Ascending aorta (tissue), 2 donors: ENCODE data around the gene ENDOV. TPM values are rescaled to one million over a fixed set of nuclear protein-coding genes. Genes with fewer than 3 reads are reported as not detected.

Source experiments
- DNase-seq, 2 donors: peaks; one replicate each; pipeline ENCODE4 v3.0.0-alpha.2; 2019; ENCODE audit warnings: low spot score in 2 of 2
- H3K27ac ChIP-seq, 2 donors: fragments of 200-600 bp; sonication (generic); one replicate each; pipeline ENCODE4 v1.5.1; 2016 to 2017; ENCODE audit warnings: mild to moderate bottlenecking in 1 of 2
- H3K27me3 ChIP-seq: fragments of 200-600 bp; sonication (generic); one replicate; pipeline ENCODE4 v1.5.1; 2017
- H3K36me3 ChIP-seq, 2 donors: fragments of 200-600 bp; sonication (generic); one replicate each; pipeline ENCODE4 v1.5.1; 2016
- H3K4me1 ChIP-seq, 2 donors: fragments of 200-600 bp; sonication (generic); one replicate each; pipeline ENCODE4 v1.5.1; 2016 to 2017; ENCODE audit warnings: mild to moderate bottlenecking in 1 of 2
- H3K4me3 ChIP-seq, 2 donors: fragments of 200-600 bp; sonication (generic); one replicate each; pipeline ENCODE4 v1.5.1; 2016 to 2017; ENCODE audit warnings: mild to moderate bottlenecking in 1 of 2
- H3K9me3 ChIP-seq, 2 donors: fragments of 200-600 bp; sonication (generic); one replicate each; pipeline ENCODE4 v1.5.1; 2016
- CTCF ChIP-seq, 3 experiments: fragments of 200-600 bp in 2 of 3; fragments of 450-650 bp in 1 of 3; sonication (generic) in 2 of 3; IDR thresholded peaks; one replicate each; pipeline ENCODE4 v1.5.1; 2016 to 2019; ENCODE audit warnings: antibody characterized with exemption in 3 of 3, mild to moderate bottlenecking in 1 of 3, moderate library complexity in 1 of 3
- intact Hi-C: fragments of 100-400 bp; cut with DNase I; formaldehyde crosslinking; loops from one replicate; pipeline ENCODE4 v1.15.1; 2023
- total RNA-seq: library from RNA; depleted of rRNA; stranded (reverse); fragments of >200 nt; gene quantifications from one replicate; pipeline ENCODE4 v1.1.0, GENCODE V29; 2016

ENDOV gene
- total RNA-seq, 1 donor from 2014 or later, result 18.0 TPM

DNA sequence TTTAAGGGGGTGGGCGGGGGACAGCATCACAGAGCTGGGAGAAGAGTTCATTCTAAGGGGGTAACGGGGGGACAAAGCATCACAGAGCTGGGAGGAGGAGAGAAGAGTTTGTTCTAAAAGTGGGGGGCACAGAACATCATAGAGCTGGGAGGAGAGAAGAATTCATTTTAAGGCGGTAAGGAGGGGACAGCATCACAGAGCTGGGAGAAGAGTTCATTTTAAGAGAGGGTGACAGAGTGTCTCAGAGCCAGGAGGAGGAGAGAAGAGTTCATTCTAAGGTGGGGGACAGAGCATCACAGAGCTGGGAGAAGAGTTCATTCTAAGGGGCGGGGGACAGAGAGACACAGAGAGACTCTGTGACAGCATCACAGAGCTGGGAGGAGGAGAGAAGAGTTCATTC lies 27.8 kb downstream of the ENDOV start:
- Histone ChIP-seq H3K4me1 (peaks cover 8 to 19% of the 10 kb centered on the region in 2 donors), H3K4me3 (no peak overlapping the region), H3K9me3 (no peaks in the 10 kb centered on the region), H3K27ac (no peak overlapping the region), H3K36me3 (no peaks in the 10 kb centered on the region), H3K27me3 (no peaks in the 10 kb centered on the region)
- intact Hi-C loops, result no loop called here
- DNase-seq, result no peak
- no peak for TF ChIP-seq CTCF (IDR thresholded peaks at IDR 0.05)

GRCh38 chr17:80443498-80443897 lies 28.5 kb downstream of the ENDOV start:
- no peak for TF ChIP-seq CTCF (IDR thresholded peaks at IDR 0.05)
- no peak for DNase-seq

GRCh38 chr17:80443916-80444643 lies 29.1 kb downstream of the ENDOV start:
- no peaks in the 10 kb centered on the region for H3K36me3 ChIP-seq
- intact Hi-C loops, result no loop called here
- peaks cover 0 to 7% of the 10 kb centered on the region in 2 donors for H3K4me1 ChIP-seq
- H3K27me3 ChIP-seq, result no peaks in the 10 kb centered on the region
- no peak overlapping the region for H3K27ac ChIP-seq
- H3K9me3 ChIP-seq, result no peaks in the 10 kb centered on the region
- DNase-seq, result no peak
- no peak overlapping the region for H3K4me3 ChIP-seq
- no peak for TF ChIP-seq CTCF (IDR thresholded peaks at IDR 0.05)

More at GRCh38 chr17:80443498-80443897, 28.5 kb downstream of the ENDOV start:
- Histone ChIP-seq H3K27ac (no peak overlapping the region), H3K4me1 (peaks cover 1 to 12% of the 10 kb centered on the region in 2 donors), H3K27me3 (no peaks in the 10 kb centered on the region), H3K36me3 (no peaks in the 10 kb centered on the region), H3K4me3 (no peak overlapping the region), H3K9me3 (no peaks in the 10 kb centered on the region)
- intact Hi-C loops, result no loop called here

DNA sequence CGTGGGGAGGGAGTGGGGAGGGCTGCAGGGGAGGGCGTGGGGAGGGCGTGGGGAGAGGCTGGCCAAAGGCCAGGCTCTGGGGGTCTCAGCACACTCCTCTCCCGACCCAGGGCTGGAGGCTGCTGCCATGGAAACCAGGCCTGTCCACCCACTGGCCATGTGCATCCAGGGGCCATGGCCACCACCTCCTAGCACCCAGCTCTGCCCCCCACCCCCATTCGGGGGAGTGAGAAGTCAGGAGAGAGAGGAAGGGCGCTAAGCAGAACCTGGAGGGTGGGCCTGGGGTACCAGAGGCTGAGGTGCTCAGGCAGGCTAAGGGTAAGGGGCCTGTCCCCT lies 29.6 kb downstream of the ENDOV start:
- TF ChIP-seq CTCF (IDR thresholded peaks at IDR 0.05), result no peak
- DNase-seq, result no peak
- Histone ChIP-seq H3K9me3 (no peaks in the 10 kb centered on the region), H3K4me3 (no peak overlapping the region), H3K4me1 (peaks cover 0 to 7% of the 10 kb centered on the region in 2 donors), H3K36me3 (no peaks in the 10 kb centered on the region), H3K27ac (no peak overlapping the region), H3K27me3 (no peaks in the 10 kb centered on the region)
- intact Hi-C loops, result no loop called here

- intact Hi-C loops, result no loop called here
- no peaks in the 10 kb centered on the region for H3K36me3 ChIP-seq
- H3K27ac ChIP-seq, result no peak overlapping the region
- H3K4me1 ChIP-seq, result peaks cover 0 to 12% of the 10 kb centered on the region in 2 donors
- H3K27me3 ChIP-seq, result no peaks in the 10 kb centered on the region
- DNase-seq, result no peak
- H3K9me3 ChIP-seq, result no peaks in the 10 kb centered on the region
- H3K4me3 ChIP-seq, result no peak overlapping the region
- no peak for TF ChIP-seq CTCF (IDR thresholded peaks at IDR 0.05)
Measured at GRCh38 chr17:80445007-80445725, 30.2 kb downstream of the ENDOV start.
